ENCODE data around the gene TPST1.

DNA sequence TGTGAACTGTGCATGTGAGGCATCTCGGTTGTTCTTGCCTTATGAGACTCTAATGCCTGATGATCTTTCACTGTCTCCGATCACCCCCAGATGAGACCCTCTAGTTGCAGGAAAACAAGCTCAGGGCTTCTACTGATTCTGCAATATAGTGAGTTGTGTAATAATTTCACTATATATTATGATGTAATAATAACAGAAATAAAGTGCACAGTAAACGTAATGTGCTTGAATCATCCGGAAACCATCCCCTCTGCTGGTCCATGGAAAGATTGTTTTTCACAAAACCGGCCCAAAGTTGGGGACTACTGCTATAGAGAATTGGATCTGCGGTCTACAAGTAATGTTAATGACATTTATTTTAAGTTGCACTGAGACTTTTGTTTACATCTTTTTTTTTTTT, 126.7 kb downstream of the TPST1 start:
- TF ChIP-seq, protein P1, sequence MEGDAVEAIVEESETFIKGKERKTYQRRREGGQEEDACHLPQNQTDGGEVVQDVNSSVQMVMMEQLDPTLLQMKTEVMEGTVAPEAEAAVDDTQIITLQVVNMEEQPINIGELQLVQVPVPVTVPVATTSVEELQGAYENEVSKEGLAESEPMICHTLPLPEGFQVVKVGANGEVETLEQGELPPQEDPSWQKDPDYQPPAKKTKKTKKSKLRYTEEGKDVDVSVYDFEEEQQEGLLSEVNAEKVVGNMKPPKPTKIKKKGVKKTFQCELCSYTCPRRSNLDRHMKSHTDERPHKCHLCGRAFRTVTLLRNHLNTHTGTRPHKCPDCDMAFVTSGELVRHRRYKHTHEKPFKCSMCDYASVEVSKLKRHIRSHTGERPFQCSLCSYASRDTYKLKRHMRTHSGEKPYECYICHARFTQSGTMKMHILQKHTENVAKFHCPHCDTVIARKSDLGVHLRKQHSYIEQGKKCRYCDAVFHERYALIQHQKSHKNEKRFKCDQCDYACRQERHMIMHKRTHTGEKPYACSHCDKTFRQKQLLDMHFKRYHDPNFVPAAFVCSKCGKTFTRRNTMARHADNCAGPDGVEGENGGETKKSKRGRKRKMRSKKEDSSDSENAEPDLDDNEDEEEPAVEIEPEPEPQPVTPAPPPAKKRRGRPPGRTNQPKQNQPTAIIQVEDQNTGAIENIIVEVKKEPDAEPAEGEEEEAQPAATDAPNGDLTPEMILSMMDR (IDR thresholded peaks at IDR 0.05) = no peak
- no peak for TF ChIP-seq POLR2A (IDR thresholded peaks at IDR 0.05)
